Right renal cortex interstitium (tissue), 3 donors: ENCODE results near the gene PRKD2. TPM values are rescaled to one million over a fixed set of nuclear protein-coding genes. Genes with fewer than 3 reads are reported as not detected.
A peak's percentile ranks its signal among the peaks of the same experiment; 100 is the strongest.
"Not testable (repeated sequence)": the region's sequence is repeated elsewhere in the genome, so short reads cannot be mapped to it uniquely, and the experiment has no call there.

Source experiments
- DNase-seq, 3 donors: peaks; one replicate each; pipeline ENCODE4 v3.0.0-alpha.2; 2013; ENCODE audit warnings: low read depth in 3 of 3, low spot score in 2 of 3
- polyA plus RNA-seq, 3 donors: library from polyadenylated mRNA; unstranded; fragments of 120-200 nt; gene quantifications; one replicate each; pipeline ENCODE4 v1.2.1, GENCODE V29; 2013; ENCODE audit not compliant: insufficient read length in 3 of 3

PRKD2 gene
- polyA plus RNA-seq: 10 to 100 TPM; 30.4 to 34.1 (median 33.7) TPM

DNA sequence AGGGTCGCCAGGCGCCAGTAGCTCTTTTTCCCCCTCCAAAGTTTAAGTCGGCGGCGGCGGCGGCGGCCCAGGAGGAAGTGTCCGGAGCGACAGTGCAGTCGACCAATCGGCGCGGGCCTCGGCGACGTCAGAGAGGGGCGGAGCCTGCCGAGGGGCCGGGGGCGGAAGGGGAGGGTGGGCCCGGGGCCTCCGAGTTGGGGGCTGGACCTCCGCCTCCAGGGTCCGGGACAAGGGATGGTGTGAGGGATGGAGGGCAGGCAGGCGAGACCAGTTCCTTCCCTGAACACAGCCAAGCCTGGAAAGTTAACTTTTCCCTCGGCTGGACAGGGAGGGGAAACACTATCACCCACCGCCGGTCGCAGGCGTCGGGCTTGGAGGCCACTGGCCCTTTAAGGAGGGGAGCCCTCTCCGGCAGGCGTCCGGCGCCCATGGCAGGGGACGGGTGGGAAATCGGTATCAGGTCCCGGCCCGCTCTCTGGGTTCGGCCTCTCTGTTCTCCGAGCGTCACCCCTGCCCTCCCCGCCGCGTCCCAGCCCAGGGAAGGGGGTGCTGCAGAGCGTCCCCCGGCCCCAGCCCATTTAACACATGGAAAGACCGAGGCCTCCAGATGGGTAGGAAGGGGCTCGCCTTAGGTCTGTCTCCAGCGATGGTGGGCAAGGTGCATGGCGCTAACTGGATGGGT lies at the start of gene PRKD2:
TSS of gene PRKD2 (minus strand) at position 81 of the 682 bp plus-strand sequence. CDS start 744 bp downstream, outside the sequence.
- DNase-seq: peak in 2 of 3 donors; percentile 81 to 83

DNA sequence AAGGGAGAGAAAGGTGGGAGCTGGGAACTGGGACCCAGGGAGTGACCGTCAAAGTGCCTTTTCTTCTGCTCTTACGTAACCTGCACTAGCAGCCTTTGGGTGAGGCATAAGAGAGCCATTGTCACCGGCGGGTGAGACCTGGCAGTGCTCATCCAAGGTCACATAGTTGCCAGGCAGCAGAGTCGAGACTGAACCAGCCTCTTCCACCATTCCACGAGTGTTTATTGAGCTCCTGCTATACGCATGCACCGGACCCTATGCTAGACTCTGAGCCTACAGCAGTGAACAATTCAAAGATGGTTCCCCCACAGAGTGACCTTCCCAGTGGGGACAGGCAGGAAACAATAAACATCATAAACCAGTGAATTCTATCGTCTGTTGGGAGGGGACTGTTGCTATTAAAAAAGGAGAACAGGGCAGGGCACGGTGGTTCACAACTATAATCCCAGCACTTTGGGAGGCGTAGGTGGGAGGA lies 47.9 kb upstream of the PRKD2 start:
- DNase-seq: no peak

DNA sequence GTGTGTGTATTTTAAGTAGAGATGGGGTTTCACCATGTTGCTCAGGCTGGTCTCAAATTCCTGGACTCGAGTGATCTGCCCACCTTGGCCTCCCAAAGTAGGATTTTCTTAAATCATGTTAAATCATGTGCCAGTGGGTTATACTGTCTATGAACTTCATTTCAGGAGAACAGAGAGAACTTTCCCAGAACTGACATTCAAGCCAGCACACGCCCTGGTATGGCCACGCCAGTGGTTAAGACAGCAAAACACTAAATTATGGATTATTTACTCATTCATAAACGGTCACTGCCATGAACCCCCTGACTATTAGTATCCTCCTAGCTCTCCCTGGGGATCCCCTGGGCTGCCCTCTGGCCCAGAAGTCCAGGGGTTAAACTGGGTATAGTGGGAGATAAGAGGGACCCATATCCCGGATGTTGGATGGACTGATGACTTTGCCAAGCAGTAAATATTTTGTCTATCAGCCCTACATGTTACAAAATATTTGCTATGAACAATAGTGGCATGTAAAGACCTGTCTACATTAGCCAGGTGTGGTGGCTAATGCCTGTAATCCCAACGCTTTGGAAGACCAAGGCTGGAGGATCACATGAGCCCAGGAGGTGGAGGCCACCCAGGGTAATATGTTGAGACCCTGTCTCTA lies 45.5 kb upstream of the PRKD2 start:
- no peak for DNase-seq

DNA sequence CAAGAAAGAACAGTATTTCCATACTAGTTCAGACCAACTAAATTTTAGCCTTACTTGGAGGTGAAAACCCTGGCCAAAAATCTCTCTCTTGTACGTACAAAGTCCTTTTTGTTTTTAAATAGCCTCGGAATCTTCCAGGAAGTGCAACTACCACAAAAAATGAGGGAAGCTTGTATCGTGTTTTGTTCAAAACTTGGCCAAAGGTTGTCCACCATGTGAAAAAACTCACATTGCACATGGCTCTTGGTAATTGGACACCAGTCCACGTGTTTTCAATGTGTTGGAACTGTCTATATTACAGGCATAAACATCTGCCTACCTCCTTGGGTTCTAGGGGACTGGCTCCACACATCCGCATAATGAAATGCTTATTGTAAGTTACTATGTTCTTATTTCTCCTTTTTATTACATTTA lies 44.5 kb upstream of the PRKD2 start:
- no peak for DNase-seq

DNA sequence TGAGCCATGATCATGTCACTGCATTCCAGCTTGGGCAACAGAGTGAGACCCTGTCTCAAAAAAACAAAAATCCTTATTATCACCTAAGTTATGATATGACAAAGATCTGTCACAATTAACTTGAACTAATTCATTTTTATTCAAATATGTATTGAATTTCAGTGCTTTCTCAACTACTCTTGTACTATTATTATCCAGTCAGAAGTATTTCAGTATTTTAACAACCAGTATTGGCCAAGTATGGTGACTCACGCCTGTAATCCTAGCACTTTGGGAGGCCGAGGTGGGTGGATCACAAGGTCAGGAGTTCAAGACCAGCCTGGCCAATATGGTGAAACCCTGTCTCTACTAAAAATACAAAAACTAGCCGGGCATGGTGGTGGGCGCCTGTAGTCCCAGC lies 44.0 kb upstream of the PRKD2 start:
- not testable (repeated sequence) for DNase-seq

DNA sequence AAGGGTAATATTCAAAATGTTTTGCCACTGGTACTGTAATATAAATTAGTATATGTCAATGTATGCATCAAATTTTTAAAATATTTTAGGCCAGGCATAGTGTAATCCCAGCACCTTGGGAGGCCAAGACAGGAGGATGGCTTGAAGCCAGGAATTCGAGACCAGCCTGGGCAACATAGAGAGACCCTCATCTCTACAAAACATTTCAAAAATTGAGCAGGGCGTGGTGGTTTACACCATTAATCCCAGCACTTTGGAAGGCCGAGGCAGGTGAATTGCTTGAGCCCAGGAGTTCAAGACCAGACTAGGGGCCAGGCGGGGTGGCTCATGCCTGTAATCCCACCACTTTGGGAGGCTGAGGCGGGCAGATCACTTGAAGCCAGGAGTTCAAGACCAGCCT lies 43.4 kb upstream of the PRKD2 start:
- DNase-seq: no peak

DNA sequence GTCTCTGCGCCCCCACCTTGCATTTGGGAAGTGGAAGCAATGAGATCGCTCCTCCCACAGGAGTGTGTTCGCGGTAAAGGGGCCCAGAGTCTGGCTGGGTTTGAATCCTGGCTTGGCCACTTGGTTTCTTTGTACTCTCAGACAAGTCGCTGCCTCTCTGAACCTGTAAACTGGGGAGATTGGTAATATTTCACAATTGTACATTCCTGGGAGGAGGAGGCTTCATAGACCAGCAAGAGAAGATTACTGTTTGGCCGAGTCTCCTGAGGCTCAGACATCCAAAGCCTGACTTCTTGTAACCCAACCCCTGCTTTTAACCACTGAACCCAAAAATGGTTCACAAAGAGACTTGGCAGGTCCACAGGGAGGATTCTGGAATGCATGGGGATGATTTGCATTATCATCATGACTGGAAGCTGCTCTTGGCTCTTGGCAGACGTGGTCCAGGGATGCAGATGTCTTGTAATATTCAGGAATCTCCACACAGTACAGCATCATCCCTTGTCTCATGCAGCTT lies 43.0 kb upstream of the PRKD2 start:
- no peak for DNase-seq

DNA sequence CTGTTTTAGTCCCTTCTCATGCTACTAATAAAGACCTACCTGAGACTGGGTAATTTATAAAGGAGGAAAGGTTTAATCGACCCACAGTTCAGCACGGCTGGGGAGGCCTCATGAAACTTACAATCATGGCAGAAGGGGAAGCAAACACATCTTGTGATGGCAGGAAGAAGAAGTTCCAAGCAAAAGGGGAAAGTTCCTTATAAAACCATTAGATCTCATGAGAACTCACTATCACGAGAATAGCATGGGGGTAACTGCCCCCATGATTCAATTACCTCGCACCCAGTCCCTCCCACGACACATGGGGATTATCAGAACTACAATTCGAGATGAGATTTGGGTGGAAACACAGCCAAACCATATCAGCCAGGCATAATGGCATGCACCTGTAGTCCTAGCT lies 42.3 kb upstream of the PRKD2 start:
- no peak for DNase-seq

DNA sequence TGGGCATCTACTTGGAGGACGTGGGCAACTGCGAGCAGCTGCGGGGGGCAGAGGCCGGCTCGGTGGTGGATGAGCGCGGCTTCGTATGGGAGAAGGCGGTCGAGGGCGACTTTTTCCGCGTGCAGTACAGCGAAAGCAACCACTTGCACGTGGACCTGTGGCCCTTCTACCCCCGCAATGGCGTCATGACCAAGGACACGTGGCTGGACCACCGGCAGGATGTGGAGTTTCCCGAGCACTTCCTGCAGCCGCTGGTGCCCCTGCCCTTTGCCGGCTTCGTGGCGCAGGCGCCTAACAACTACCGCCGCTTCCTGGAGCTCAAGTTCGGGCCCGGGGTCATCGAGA lies 39.6 kb upstream of the PRKD2 start:
- DNase-seq: no peak

DNA sequence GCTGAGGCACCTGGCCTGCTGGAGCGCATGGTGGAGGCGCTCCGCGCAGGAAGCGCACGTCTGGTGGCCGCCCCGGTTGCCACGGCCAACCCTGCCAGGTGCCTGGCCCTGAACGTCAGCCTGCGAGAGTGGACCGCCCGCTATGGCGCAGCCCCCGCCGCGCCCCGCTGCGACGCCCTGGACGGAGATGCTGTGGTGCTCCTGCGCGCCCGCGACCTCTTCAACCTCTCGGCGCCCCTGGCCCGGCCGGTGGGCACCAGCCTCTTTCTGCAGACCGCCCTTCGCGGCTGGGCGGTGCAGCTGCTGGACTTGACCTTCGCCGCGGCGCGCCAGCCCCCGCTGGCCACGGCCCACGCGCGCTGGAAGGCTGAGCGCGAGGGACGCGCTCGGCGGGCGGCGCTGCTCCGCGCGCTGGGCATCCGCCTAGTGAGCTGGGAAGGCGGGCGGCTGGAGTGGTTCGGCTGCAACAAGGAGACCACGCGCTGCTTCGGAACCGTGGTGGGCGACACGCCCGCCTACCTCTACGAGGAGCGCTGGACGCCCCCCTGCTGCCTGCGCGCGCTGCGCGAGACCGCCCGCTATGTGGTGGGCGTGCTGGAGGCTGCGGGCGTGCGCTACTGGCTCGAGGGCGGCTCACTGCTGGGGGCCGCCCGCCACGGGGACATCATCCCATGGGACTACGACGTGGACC lies 39.1 kb upstream of the PRKD2 start:
- no peak for DNase-seq

DNA sequence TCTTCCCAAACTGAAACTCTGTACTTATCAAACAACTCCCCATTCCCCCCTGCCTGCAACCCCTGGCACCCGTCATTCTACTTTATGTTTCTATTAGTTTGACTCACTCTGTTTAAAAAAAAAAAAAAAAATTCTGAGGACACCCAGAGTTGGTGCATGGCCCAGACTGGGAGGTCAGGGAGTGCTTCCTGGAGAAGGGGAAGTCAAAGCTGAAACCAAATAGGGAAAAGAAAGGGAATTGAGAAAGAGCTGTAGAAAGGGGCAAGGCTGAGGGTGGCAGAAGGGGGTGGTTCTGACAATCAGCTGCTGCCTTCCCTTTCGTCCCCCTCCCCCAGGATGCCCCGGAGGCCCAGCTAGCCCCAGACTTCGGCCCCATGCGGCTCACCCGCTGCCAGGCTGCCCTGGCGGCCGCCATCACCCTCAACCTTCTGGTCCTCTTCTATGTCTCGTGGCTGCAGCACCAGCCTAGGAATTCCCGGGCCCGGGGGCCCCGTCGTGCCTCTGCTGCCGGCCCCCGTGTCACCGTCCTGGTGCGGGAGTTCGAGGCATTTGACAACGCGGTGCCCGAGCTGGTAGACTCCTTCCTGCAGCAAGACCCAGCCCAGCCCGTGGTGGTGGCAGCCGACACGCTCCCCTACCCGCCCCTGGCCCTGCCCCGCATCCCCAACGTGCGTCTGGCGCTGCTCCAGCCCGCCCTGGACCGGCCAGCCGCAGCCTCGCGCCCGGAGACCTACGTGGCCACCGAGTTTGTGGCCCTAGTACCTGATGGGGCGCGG lies 38.4 kb upstream of the PRKD2 start:
- DNase-seq: no peak

DNA sequence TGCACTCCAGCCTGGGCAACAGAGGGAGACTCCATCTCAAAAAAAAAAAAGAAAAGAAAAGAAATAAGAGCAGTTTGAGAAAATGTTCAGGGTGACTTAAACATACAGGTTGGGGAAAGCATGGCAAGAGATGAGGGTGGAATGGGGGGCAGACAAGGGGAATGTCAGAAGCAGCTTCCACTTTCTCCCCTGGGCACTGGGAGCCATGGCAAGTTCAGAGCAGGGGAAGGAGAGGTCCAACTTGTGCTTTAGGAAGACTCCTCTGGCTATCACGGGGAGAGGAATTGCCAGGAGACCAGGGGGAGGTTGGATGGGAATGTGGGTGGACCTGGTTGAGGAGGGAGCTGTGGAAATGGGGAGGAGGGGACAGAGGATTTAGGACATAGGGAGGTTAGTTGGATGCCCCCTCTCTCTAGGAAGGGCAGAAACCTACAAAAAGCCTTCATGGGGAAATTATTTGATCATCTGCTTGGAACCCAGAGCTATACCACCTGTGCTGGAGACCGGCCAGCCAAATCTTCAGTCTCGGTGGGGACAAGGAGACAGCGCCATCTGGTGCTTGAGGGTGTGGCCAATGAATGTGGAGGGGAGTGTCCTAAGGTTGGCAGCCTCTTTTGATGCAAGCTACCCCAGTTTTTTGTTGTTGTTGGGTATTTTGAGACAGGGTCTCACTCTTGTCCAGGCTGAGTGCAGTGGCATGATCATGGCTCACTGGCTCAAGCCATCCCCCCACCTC lies 36.7 kb upstream of the PRKD2 start:
- no peak for DNase-seq

DNA sequence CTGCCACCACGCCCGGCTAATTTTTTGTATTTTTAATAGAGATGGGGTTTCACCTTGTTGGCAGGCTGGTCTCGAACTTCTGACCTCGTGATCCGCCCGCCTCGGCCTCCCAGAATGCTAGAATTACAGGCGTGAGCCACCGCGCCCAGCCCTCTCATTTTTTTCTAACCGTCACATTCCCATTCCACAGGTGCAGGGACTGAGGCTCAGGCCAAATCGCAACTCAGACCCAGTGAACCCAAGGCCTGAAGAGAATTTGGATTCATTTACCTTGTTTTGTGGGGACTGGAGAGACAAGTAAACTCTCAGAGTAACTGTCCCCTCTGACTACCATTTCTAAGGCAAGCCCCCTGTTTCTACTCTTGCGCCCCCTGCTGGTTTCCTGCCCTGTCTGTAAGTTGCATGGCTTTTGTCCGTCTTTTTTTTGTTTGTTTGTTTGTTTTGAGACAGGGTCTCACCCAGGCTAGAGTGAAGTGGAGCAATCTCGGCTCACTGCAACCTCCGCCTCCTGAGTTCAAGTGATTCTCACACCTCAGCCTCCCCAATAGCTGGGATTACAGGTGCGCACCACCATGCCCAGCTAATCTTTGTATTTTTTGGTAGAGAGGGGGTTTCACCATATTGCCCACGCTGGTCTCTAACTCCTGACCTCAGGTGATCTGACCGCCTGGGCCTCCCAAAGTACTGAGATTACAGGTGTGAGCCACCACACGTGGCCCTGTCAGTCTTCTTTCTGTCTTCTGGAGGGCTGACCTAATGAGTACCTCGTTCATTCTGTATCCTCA lies 31.6 kb upstream of the PRKD2 start:
- no peak for DNase-seq

DNA sequence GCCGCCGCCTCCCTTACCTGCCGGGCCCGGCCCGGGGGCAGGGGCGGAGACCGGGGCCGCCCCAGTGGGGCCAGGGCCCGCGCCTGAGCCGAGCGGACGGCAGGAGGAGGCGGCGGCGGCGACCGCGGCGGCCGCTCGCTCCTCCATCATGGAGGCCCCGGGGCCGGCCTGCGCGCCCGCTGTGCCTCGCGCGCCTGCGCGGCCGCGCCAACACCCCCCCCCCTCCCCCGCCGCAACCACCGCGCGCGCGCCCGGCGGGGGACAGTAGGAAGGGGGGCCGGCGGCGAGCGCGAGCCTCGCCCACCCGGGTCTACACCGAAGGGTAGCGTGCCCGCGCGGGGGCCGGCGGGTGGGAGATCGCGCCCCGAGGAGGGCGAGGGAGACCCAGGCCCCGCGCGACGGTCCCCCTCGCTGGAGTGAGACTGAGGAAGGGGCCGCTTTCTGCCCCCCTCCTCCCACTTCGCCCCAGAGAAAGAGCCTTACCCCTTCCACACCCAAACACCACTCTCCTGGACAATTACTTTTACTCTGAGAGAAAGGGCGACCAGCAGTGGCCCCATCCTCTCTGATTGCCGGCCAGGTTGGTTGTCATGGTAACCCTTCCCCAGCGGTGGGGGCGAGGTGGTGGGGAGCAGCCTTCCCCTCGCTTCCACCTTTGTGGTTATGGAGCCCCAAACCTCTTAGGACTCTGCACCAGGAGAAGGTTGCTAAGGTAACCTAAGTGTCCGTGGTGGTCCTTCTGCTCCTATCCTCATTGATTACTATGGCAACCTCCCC lies 29.6 kb upstream of the PRKD2 start, which contains the start of gene STRN4:
TSS of gene STRN4 (minus strand) at position 170 of the 777 bp plus-strand sequence. CDS start at position 150, 20 bp downstream.
- DNase-seq: no peak

DNA sequence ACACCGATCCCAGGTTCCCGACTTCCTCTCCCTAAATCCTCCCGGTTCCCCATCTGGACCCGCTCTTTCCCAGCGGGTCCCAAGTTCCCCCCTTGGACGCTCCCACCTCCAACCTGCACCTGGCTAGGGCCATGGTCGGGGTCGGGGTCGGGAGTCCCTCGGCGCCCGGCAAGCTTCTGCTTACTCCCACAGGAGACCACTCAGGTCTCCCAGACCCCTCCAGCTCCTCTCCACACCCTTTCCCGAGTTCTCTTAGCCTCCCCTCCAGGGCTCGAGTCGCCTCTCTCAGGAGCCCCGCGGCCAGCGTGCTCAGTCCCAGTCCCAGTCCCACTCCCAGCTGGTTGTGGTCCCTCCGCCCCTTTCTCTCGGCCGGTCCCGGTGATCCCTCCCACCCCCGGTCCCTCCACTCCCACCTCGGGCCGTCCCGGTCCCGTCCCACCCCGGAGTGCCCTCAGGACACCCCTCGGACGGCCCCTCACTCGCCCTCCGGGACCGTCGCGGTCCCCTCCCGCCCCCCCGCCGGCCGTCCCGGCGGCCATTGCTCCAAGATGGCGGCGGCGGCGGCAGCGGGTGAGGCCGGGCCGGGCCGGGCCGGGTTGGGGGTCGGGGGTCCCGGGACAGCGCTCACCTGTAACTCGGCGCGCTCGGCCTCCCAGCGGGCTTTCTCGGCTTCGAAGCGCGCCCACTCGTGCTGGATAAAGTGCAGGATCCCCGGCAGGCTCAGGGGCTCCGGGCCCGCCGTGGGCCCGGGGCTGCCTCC lies 28.8 kb upstream of the PRKD2 start, which contains the start of gene FKRP:
TSS of gene FKRP (plus strand) at position 537 of the 760 bp plus-strand sequence. CDS start 9,394 bp downstream, outside the sequence.
- no peak for DNase-seq

DNA sequence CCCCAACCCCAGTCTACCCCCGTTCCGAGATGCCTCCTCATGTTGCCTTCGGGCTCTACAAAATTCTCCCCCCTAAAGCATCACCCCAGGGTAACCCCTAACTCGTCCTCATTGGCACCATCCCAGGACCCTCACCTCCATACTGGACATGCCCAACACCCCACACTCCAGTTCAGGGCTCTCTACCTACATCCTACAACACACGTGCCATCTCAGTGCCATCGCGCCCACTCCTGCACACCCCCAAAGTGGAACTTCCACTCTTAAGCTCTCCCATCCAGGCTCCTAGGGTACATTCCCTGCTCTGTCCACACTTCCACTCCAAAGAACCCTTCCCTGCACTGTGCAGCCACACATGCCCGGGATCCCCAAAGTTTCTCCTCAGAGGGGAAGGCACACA lies 28.1 kb upstream of the PRKD2 start:
- DNase-seq: no peak

DNA sequence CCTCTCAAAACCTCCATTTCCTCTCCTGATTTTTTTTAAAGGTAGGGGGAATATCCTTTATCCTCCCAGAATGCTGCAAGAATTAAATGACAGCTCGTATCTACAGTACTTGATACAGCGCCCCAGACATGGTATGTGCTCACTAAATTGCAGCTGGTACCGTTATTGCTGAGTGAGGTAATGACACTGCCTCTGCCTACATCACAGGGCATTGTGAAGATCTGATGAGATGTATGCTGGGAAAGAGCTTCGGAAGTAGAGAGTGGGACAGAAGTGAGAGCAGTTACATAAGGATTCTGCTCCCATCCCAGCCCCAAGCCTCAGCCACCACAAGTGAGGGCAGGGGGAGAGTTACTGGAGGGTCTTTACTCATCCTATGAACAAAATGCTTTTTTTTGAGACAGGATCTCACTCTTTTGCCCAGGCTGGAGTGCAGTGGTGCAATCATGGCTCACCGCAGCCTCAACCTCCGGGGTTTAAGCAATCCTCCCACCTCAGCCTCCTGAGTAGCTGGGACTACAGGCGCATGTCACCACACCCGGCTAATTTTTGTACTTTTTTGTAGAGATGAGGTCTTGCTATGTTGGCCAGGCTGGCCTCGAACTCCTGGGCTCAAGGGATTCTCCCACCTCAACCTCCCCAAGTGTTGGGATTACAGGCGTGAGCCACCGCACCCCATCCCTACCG lies 27.2 kb upstream of the PRKD2 start:
- no peak for DNase-seq
